Activated CD4-positive, alpha-beta T cell treated with anti-CD3 and anti-CD28 coated beads, Interleukin-2, amount 10 ng/mL, durations not matched to agents 7 days and 5 days (primary cell): Measurements from ENCODE around the gene FLT3. TPM values are rescaled to one million over a fixed set of nuclear protein-coding genes. Genes with fewer than 3 reads are reported as not detected.
"Not testable (repeated sequence)": the region's sequence is repeated elsewhere in the genome, so short reads cannot be mapped to it uniquely, and the experiment has no call there.

Source experiments
- CTCF ChIA-PET: fragments of 350-600 bp; sonication (Branson Sonifier 250); formaldehyde crosslinking; loops from one replicate; lab custom pipeline; 2021; ENCODE audit warnings: antibody characterized with exemption; lab: Charles Lee
- POLR2A ChIA-PET: fragments of 350-600 bp; sonication (Branson Sonifier 250); formaldehyde crosslinking; loops from one replicate; lab custom pipeline; 2021; ENCODE audit warnings: antibody characterized with exemption; lab: Charles Lee
- DNase-seq: peaks from one replicate; pipeline ENCODE4 v3.0.0-alpha.2; 2020
- H3K27ac Mint-ChIP-seq: one replicate; pipeline ENCODE4 v1.8.0; 2021; ENCODE audit warnings: mild to moderate bottlenecking, moderate library complexity, mixed read lengths
- H3K27me3 Mint-ChIP-seq: one replicate; pipeline ENCODE4 v1.8.0; 2021; ENCODE audit warnings: mixed read lengths
- H3K36me3 Mint-ChIP-seq: one replicate; pipeline ENCODE4 v1.8.0; 2021; ENCODE audit warnings: low read depth, mixed read lengths
- H3K4me1 Mint-ChIP-seq: one replicate; pipeline ENCODE4 v1.8.0; 2021; ENCODE audit warnings: mixed read lengths
- H3K4me3 Mint-ChIP-seq: one replicate; pipeline ENCODE4 v1.8.0; 2021; ENCODE audit warnings: mild to moderate bottlenecking, moderate library complexity, mixed read lengths
- H3K9me3 Mint-ChIP-seq: one replicate; pipeline ENCODE4 v1.8.0; 2021; ENCODE audit warnings: mixed read lengths
- total RNA-seq, 2 experiments: library from RNA; stranded (reverse); gene quantifications; one replicate each; pipeline ENCODE4 v1.2.3, GENCODE V29; 2021

FLT3 gene
- total RNA-seq, 2 experiments from 2014 or later: not detected

DNA sequence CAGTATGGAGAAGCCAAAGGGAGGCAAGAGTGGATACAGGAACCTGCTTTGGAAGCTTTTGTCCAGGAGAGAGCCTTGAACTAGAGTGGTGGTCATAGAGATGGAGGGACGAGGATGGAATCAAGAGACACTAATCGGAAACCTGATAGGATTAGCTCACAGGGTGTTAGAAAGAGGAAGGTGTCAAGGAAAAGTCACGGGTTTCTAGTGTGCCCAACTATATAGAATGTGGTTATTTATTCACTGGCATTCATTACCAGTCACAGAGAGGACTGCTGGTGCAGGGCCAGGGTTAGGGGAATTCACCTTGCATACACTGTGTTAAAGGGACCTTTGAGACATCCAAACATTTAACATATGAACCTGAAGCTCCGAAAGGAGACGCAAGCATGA, 68.5 kb downstream of the FLT3 start:
- Mint-ChIP-seq H3K4me3 (no peak overlapping the region), H3K4me1 (peaks cover 8% of the 10 kb centered on the region), H3K27me3 (peaks cover 2% of the 10 kb centered on the region), H3K9me3 (no peaks in the 10 kb centered on the region), H3K27ac (no peak overlapping the region), H3K36me3 (no peaks in the 10 kb centered on the region)
- CTCF ChIA-PET: no interaction called here
- POLR2A ChIA-PET: no interaction called here
- no peak for DNase-seq

DNA sequence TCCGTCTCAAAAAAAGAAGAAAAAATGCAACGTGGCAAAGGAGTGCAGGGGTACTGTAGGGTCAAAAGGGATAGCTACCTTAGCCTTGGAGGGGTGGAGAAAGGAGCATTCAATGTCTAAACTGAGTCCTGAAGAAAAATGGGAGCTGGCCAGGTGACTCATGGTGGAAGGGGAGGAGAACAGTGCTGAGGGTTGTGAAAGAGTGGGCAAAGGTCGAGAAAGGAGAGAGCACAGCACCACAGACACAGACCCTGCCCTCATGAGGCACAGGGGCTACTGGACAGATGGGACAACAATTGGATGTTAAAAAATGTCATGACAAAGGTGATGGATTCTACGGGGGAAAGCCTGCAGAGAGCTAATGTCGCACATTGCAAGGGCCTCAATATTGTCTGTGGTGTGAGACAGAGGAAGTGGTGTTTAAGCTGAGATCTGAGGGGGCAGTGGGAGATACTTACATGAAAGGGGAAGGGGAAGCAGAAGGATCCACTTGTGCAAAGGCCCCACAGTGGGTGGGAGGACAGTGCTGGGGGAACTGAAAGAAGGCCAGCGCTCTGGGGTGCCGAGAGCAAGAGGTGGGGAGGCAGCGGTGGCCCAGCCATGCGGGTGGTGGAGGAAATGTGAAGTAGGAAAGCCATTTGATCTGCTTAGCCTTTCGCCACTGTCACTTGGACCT, 69.0 kb downstream of the FLT3 start:
- Mint-ChIP-seq H3K9me3 (no peaks in the 10 kb centered on the region), H3K27me3 (peaks cover 2% of the 10 kb centered on the region), H3K27ac (no peak overlapping the region), H3K36me3 (no peaks in the 10 kb centered on the region), H3K4me1 (peaks cover 8% of the 10 kb centered on the region), H3K4me3 (no peak overlapping the region)
- CTCF ChIA-PET: no interaction called here
- POLR2A ChIA-PET: no interaction called here
- DNase-seq: no peak

DNA sequence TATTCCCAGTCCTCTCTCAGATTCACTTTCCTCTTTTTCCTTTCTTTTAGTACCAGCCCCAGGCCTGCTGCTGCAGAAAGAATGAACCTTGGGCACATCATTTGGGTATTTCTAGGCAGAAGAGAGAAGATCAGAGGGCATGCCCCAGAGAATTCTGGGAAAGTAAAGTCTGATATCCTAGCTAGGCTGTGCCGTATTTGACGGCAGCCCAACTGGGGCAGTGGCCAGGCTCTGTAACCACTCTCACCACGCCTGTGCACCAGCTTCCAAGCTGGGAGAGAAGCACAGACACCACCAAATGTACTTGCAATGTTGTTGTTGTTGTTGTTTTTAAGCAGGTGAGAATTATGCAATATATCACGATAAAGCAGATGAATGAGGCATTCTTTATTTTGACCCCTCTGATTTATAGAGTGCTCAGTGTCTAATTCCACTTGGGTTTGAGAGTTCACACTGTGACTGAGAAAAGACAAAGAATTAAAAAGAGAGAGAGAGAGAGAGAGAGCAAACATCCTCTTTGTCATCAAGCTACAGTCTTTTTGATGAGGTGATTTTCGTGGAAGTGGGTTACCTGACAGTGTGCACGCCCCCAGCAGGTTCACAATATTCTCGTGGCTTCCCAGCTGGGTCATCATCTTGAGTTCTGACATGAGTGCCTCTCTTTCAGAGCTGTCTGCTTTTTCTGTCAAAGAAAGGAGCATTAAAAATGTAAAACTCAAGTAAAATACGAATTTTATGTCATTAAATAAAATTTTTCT, 72.6 kb downstream of the FLT3 start:
- peaks cover 8% of the 10 kb centered on the region for H3K4me1 Mint-ChIP-seq
- no peaks in the 10 kb centered on the region for H3K9me3 Mint-ChIP-seq
- CTCF ChIA-PET: no interaction called here
- POLR2A ChIA-PET: no interaction called here
- H3K27ac Mint-ChIP-seq: no peak overlapping the region
- no peak for DNase-seq
- peaks cover 2% of the 10 kb centered on the region for H3K27me3 Mint-ChIP-seq
- H3K36me3 Mint-ChIP-seq: no peaks in the 10 kb centered on the region
- no peak overlapping the region for H3K4me3 Mint-ChIP-seq

GRCh38 chr13:28027071-28027470, 73.3 kb downstream of the FLT3 start:
- H3K9me3 Mint-ChIP-seq: no peaks in the 10 kb centered on the region
- no peak overlapping the region for H3K4me3 Mint-ChIP-seq
- peaks cover 8% of the 10 kb centered on the region for H3K4me1 Mint-ChIP-seq
- CTCF ChIA-PET: no interaction called here
- POLR2A ChIA-PET: no interaction called here
- H3K27me3 Mint-ChIP-seq: peaks cover 2% of the 10 kb centered on the region
- H3K36me3 Mint-ChIP-seq: no peaks in the 10 kb centered on the region
- DNase-seq: no peak
- H3K27ac Mint-ChIP-seq: no peak overlapping the region

DNA sequence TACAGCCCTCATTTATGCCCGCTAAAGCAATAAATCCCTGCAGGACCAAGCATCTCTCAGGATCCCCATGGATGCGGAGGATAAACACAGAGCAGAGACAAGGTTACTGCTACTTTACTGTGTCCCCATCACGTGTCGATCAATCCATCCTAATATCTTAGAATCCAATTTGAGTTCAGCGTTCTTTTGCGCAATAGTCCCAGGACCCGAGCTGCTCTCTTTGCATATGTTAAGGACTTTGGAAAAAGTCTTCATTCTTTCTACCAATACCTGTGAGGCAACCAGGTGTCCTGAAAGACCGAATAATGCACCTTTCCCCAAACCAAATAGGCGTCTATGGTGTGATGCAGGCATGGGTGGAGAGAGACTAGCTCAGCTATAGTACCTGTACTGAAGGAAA, 73.9 kb downstream of the FLT3 start:
- Mint-ChIP-seq H3K4me1 (peaks cover 8% of the 10 kb centered on the region), H3K27me3 (no peaks in the 10 kb centered on the region), H3K4me3 (no peak overlapping the region), H3K27ac (no peak overlapping the region), H3K9me3 (no peaks in the 10 kb centered on the region), H3K36me3 (no peaks in the 10 kb centered on the region)
- DNase-seq: no peak
- ChIA-PET POLR2A (no interaction called here), CTCF (no interaction called here)

DNA sequence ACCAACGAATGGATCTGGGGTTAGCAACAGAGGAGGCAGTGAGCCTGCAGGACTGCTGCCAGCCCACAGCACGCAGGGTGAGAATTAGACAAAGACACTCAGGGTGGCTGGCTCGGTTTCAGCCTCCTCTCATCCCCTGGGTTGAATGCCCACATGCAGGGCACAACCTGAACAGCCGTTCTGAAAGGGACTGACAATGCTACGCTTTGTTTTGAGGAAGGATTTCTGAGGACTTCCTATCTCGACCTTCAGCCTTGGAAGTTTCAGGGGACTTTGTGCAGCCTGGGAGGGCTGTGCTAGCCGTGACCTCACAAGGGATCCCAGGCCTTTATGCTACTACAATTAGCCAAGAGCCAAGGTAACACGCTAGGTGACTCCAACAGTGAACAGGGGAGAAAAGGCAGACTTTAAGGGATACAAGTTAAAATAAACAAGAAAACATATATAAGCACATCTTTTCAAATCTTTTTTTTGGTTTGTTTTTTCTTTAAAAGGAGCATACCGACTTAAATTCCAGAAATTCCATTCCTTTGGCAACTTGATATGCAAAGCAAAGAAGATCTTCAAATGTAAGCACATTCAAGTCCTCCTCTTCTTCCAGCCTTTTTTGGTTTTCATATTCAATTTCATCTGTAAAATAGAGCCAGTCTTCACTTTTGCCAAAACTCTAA, 77.4 kb downstream of the FLT3 start:
- H3K36me3 Mint-ChIP-seq: no peaks in the 10 kb centered on the region
- H3K27ac Mint-ChIP-seq: no peak overlapping the region
- no peaks in the 10 kb centered on the region for H3K9me3 Mint-ChIP-seq
- no peak for DNase-seq
- peaks cover 7% of the 10 kb centered on the region for H3K4me1 Mint-ChIP-seq
- CTCF ChIA-PET: interaction anchor here (1.1 kb wide), 1 partner anchor 11 kb away, joined by 4 read pairs; no protein-coding TSS in a partner anchor
- POLR2A ChIA-PET: no interaction called here
- no peak overlapping the region for H3K4me3 Mint-ChIP-seq
- H3K27me3 Mint-ChIP-seq: no peaks in the 10 kb centered on the region

- POLR2A ChIA-PET: no interaction called here
- no peak for DNase-seq
- H3K27me3 Mint-ChIP-seq: peaks cover 7% of the 10 kb centered on the region
- H3K4me3 Mint-ChIP-seq: no peak overlapping the region
- H3K9me3 Mint-ChIP-seq: no peaks in the 10 kb centered on the region
- H3K27ac Mint-ChIP-seq: no peak overlapping the region
- CTCF ChIA-PET: interaction anchor here (1.3 kb wide), 1 partner anchor 12 kb away, joined by 3 read pairs; no protein-coding TSS in a partner anchor
- no peaks in the 10 kb centered on the region for H3K36me3 Mint-ChIP-seq
- peaks cover 2% of the 10 kb centered on the region for H3K4me1 Mint-ChIP-seq
These were observed 86.1 kb downstream of the FLT3 start for GRCh38 chr13:28014301-28014700.

DNA sequence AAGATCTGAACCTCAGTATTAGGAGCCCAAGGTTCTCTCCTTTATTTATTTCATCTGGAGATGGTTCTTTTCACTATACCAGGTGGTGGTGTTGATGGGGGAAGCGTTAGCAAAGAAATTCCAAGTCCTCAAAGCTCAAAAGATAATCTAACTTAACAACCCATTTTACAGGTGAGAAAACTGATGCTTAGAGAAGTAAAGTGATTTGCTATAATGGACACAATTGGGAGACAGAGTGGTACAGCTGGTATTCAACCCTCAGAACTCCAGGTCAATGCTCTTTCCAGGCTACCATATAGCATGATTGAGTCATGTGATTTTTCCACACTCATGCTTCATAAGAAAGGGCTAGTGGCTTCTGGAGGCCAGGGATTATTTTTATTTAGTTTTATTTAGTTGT, 86.9 kb downstream of the FLT3 start:
- POLR2A ChIA-PET: no interaction called here
- H3K27me3 Mint-ChIP-seq: peaks cover 7% of the 10 kb centered on the region
- H3K36me3 Mint-ChIP-seq: no peaks in the 10 kb centered on the region
- no peak overlapping the region for H3K27ac Mint-ChIP-seq
- H3K4me3 Mint-ChIP-seq: no peak overlapping the region
- H3K9me3 Mint-ChIP-seq: no peaks in the 10 kb centered on the region
- DNase-seq: no peak
- peaks cover 2% of the 10 kb centered on the region for H3K4me1 Mint-ChIP-seq
- CTCF ChIA-PET: interaction anchor here (1.3 kb wide), 1 partner anchor 11 kb away, joined by 3 read pairs; no protein-coding TSS in a partner anchor

GRCh38 chr13:28012896-28013295, 87.5 kb downstream of the FLT3 start:
- Mint-ChIP-seq H3K4me1 (peaks cover 2% of the 10 kb centered on the region), H3K4me3 (no peak overlapping the region), H3K27ac (no peak overlapping the region), H3K27me3 (peaks cover 7% of the 10 kb centered on the region), H3K36me3 (no peaks in the 10 kb centered on the region), H3K9me3 (no peaks in the 10 kb centered on the region)
- ChIA-PET POLR2A (no interaction called here), CTCF (interaction anchor here (1.2 kb wide), 1 partner anchor 17 kb away, joined by 3 read pairs; no protein-coding TSS in a partner anchor)
- no peak for DNase-seq

- ChIA-PET CTCF (interaction anchor here (0.7 to 1.2 kb wide), 2 partner anchors 11 to 18 kb away, joined by 3 to 4 read pairs; no protein-coding TSS in a partner anchor), POLR2A (no interaction called here)
These were observed 88.0 kb downstream of the FLT3 start for GRCh38 chr13:28012383-28012782.

DNA sequence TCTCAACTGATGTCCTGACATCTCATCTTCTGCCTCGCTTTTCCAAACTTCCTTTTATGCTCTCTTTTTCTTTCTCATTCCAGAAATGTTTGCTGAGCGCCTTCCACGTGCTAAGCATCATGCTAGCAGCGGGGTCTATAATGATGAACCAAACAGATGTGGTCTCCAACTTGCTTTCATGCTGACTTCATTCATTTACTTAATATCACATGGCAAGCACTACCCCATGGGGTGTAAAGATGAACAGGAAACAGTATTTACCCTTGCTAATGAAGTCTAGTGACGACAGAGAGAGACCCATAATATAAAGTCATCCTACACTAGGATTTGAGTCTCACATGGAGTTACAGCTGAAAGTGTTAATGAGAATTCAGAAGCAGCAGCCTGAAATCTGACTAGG, 90.3 kb downstream of the FLT3 start:
- Mint-ChIP-seq H3K36me3 (no peaks in the 10 kb centered on the region), H3K4me3 (no peak overlapping the region), H3K9me3 (no peaks in the 10 kb centered on the region), H3K4me1 (peaks cover 2% of the 10 kb centered on the region), H3K27ac (no peak overlapping the region), H3K27me3 (peaks cover 4% of the 10 kb centered on the region)
- no peak for DNase-seq
- POLR2A ChIA-PET: no interaction called here
- CTCF ChIA-PET: no interaction called here

More at GRCh38 chr13:28012383-28012782, 88.0 kb downstream of the FLT3 start:
- Mint-ChIP-seq H3K9me3 (no peaks in the 10 kb centered on the region), H3K36me3 (no peaks in the 10 kb centered on the region), H3K27me3 (peaks cover 7% of the 10 kb centered on the region), H3K27ac (no peak overlapping the region), H3K4me3 (no peak overlapping the region), H3K4me1 (peaks cover 2% of the 10 kb centered on the region)
- DNase-seq: no peak

GRCh38 chr13:28005016-28005415, 95.4 kb downstream of the FLT3 start:
- DNase-seq, H3K27ac Mint-ChIP-seq, CTCF ChIA-PET, POLR2A ChIA-PET, H3K4me1 Mint-ChIP-seq, H3K9me3 Mint-ChIP-seq, H3K27me3 Mint-ChIP-seq, H3K36me3 Mint-ChIP-seq, H3K4me3 Mint-ChIP-seq: not testable (repeated sequence)
